Naive B cell (primary cell): ENCODE measurements around the gene SIAH3. TPM values are rescaled to one million over a fixed set of nuclear protein-coding genes. Genes with fewer than 3 reads are reported as not detected.
"Not testable (repeated sequence)": the region's sequence is repeated elsewhere in the genome, so short reads cannot be mapped to it uniquely, and the experiment has no call there.

Experiments
- ATAC-seq, 2 donors: fragments of 150-1000 bp; cut with Tn5 transposase; 2 replicates each; pipeline ENCODE4 v1.10.0; 2021; ENCODE audit warnings: low read depth in 2 of 2, mild to moderate bottlenecking in 2 of 2, moderate library complexity in 2 of 2
- DNase-seq: peaks from one replicate; pipeline ENCODE4 v3.0.0; 2022
- H3K27ac Mint-ChIP-seq, 6 donors: one replicate each; pipeline ENCODE4 v1.8.0; 2020 to 2022; ENCODE audit warnings: mild to moderate bottlenecking in 6 of 6, mixed read lengths in 6 of 6, moderate library complexity in 5 of 6, inconsistent platforms in 2 of 6
- H3K27me3 Mint-ChIP-seq, 3 donors: one replicate each; pipeline ENCODE4 v1.8.0; 2021 to 2022; ENCODE audit warnings: mixed read lengths in 3 of 3, mild to moderate bottlenecking in 1 of 3
- H3K36me3 Mint-ChIP-seq, 2 donors: one replicate each; pipeline ENCODE4 v1.8.0; 2020 to 2022; ENCODE audit warnings: mixed read lengths in 2 of 2, inconsistent platforms in 1 of 2, mild to moderate bottlenecking in 1 of 2
- H3K4me1 Mint-ChIP-seq, 3 donors: one replicate each; pipeline ENCODE4 v1.8.0; 2020 to 2022; ENCODE audit warnings: mixed read lengths in 3 of 3, inconsistent platforms in 1 of 3, mild to moderate bottlenecking in 1 of 3, moderate library complexity in 1 of 3
- H3K4me3 Mint-ChIP-seq, 8 donors: one replicate each; pipeline ENCODE4 v1.8.0; 2020 to 2022; ENCODE audit warnings: mild to moderate bottlenecking in 8 of 8, mixed read lengths in 8 of 8, moderate library complexity in 8 of 8, inconsistent platforms in 2 of 8
- H3K9me3 Mint-ChIP-seq, 7 donors: one replicate each; pipeline ENCODE4 v1.8.0; 2020 to 2022; ENCODE audit warnings: mixed read lengths in 7 of 7, mild to moderate bottlenecking in 5 of 7, inconsistent platforms in 2 of 7, moderate library complexity in 1 of 7
- polyA plus RNA-seq, 6 donors: library from polyadenylated mRNA; unstranded; fragments of 300-500 nt; fragmentation: Illumina TruSeq; gene quantifications; one replicate each; pipeline ENCODE4 v1.2.3, GENCODE V29; 2021; ENCODE audit warnings: low read depth in 6 of 6

SIAH3 gene
- polyA plus RNA-seq, 6 donors from 2014 or later, result not detected

DNA sequence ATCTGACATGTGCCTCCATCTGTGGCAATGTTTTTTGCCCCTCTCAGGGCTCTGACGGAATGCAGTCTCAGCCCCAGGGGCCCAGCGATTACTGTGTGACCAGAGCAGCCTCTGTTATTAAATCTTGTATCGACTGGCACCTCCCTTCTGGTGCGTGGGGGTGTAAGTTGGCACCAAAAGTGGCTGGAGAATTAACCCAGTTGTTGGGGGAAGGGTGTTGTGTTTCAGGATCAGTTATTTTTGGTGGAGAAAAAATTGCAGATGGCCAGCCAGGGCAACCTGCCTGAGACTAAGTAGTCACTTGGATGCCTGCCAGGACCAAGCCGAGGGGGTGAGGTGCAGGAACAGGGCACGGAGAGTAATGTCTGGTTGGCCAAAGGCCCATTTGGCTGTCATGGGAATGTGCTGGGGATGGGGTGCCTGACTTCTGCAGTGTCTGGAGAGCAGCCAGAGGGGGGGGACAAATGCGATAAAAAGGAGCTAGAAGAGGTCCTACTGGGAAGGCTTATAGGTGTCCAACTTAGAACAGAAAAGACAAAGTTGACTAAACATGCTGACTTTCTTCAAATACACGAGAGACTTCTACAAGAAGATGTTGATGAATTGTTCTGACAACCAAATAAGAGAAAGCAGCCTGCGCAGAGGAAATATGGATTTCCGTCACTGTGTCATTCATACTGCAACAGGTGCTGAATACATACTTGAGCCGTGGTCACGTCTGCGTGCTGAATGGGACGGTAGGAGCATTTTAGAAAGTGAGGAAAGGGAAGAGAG lies 69.8 kb downstream of the SIAH3 start:
- Mint-ChIP-seq H3K4me1 (no peaks in the 10 kb centered on the region), H3K27ac (peak overlapping the region in 2 of 6 donors; percentile 1 to 53), H3K9me3 (no peaks in the 10 kb centered on the region), H3K27me3 (peaks cover 0 to 4% (median 2%) of the 10 kb centered on the region in 3 donors), H3K36me3 (no peaks in the 10 kb centered on the region), H3K4me3 (no peak overlapping the region)
- DNase-seq, result peak; percentile 3
- no peak for ATAC-seq

DNA sequence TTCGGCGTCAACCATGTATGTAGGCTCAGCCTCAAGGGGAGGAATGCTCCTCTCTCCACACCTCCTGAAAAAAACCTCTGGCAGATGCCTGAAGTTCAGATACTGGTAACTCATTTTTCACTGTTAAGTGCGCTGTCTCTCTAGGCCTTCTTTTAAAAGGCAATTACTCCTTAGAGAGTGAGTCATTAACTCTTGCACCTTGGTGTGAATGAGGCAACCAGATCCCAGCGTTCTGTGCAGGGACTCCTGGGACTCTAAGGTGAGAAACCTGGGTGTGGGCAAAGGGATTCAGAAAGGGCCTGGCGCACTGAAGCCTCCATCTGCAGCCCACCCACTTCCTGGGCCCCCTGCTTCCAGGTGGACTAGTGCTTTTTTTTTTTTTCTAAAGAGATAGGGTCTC lies 71.7 kb downstream of the SIAH3 start:
- Mint-ChIP-seq H3K9me3 (no peaks in the 10 kb centered on the region), H3K36me3 (no peaks in the 10 kb centered on the region), H3K27me3 (peaks cover 2 to 15% (median 4%) of the 10 kb centered on the region in 3 donors), H3K4me3 (no peak overlapping the region), H3K4me1 (no peaks in the 10 kb centered on the region), H3K27ac (no peak overlapping the region)
- DNase-seq (no peak), ATAC-seq (no peak)

- H3K4me3 Mint-ChIP-seq, result no peak overlapping the region
- no peak for ATAC-seq
- peaks cover 4 to 15% (median 8%) of the 10 kb centered on the region in 3 donors for H3K27me3 Mint-ChIP-seq
- H3K4me1 Mint-ChIP-seq, result no peaks in the 10 kb centered on the region
- no peaks in the 10 kb centered on the region for H3K9me3 Mint-ChIP-seq
- no peak overlapping the region for H3K27ac Mint-ChIP-seq
- no peaks in the 10 kb centered on the region for H3K36me3 Mint-ChIP-seq
- DNase-seq, result no peak
Observed at GRCh38 chr13:45778882-45779281, 72.7 kb downstream of the SIAH3 start.

DNA sequence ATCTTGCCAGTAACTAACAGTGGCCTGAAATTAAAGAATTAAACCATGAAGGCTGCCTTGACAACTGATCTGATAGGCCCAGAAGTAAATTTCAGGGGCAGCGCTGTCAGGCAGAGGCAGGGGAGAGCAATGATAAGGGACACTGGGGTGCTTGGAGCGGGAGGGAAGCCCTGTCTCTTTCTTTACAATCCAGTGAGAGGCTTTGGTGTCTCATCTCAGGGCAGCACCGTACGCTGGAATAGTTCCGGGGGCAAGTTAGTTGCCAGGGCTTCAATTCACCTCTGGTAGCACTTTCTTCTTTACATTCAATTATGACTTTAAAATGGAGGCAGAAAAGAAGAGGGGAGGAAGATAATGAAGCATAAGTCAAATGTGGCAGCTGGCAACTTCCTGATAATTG lies 74.8 kb downstream of the SIAH3 start:
- DNase-seq, result no peak
- no peak overlapping the region for H3K27ac Mint-ChIP-seq
- ATAC-seq, result no peak
- H3K4me3 Mint-ChIP-seq, result no peak overlapping the region
- no peaks in the 10 kb centered on the region for H3K36me3 Mint-ChIP-seq
- H3K9me3 Mint-ChIP-seq, result no peaks in the 10 kb centered on the region
- no peaks in the 10 kb centered on the region for H3K4me1 Mint-ChIP-seq
- H3K27me3 Mint-ChIP-seq, result peaks cover 4 to 15% (median 8%) of the 10 kb centered on the region in 3 donors

DNA sequence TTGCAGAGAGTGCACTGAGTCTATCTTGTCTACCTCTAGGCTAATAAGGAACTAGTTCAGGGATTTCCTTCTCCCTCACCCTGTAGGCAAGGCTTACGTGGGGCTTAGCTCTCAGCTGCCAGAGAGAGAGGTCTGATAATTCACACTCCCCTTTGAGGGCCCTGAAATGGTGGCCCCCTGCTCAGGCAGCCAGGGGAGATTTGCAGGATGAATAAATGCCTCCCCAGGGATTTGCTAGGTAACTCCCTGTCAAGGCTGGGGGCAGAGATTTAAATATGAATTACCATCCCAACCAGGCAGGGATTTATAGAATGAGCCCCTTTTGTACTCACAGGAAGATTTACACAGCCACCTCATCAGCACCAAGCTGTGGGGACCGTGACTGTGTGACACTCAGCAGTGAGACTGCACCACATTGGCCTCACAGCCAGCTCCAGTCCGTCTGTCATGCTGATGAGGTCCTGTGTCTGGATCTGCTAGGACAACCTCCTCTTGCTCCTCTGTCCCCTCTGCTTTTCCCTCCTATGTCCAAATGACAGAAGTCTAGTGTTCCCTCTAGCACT lies 76.1 kb downstream of the SIAH3 start:
- Mint-ChIP-seq H3K27ac (no peak overlapping the region), H3K4me1 (no peaks in the 10 kb centered on the region), H3K9me3 (peaks cover 0 to 11% (median 0%) of the 10 kb centered on the region in 7 donors)

GRCh38 chr13:45773944-45774343 lies 77.6 kb downstream of the SIAH3 start:
- H3K9me3 Mint-ChIP-seq, result peaks cover 0 to 11% (median 0%) of the 10 kb centered on the region in 7 donors
- peaks cover 0 to 15% (median 8%) of the 10 kb centered on the region in 3 donors for H3K27me3 Mint-ChIP-seq
- H3K27ac Mint-ChIP-seq, result no peak overlapping the region
- ATAC-seq, result no peak
- H3K4me3 Mint-ChIP-seq, result no peak overlapping the region
- no peaks in the 10 kb centered on the region for H3K4me1 Mint-ChIP-seq
- DNase-seq, result no peak
- peaks cover 0 to 7% of the 10 kb centered on the region in 2 donors for H3K36me3 Mint-ChIP-seq

More for the DNA sequence above, 76.1 kb downstream of the SIAH3 start:
- DNase-seq, result no peak
- Mint-ChIP-seq H3K27me3 (peaks cover 2 to 15% (median 8%) of the 10 kb centered on the region in 3 donors), H3K4me3 (no peak overlapping the region), H3K36me3 (peaks cover 0 to 7% of the 10 kb centered on the region in 2 donors)
- no peak for ATAC-seq

DNA sequence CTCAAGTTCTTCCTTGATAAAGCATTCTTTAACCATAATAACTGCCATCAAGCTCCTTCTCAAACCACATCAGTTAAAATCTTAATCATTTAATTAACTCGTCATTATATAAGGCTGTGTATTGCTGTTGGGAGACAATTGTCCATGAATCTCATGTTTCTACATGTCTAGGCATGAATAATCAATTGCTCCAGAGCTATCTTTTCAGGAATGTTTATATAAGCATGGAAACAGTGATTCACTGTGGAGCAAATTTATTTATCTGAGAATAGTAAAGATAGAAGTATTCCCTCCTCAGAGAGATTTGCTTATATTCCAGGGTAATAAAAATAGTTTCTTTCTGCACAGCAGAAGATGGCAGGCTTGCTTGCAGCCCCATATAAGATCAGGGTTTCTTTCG lies 78.3 kb downstream of the SIAH3 start:
- ATAC-seq, result no peak
- no peak overlapping the region for H3K4me3 Mint-ChIP-seq
- H3K9me3 Mint-ChIP-seq, result peaks cover 0 to 11% (median 0%) of the 10 kb centered on the region in 7 donors
- H3K27me3 Mint-ChIP-seq, result peaks cover 0 to 15% (median 8%) of the 10 kb centered on the region in 3 donors
- peaks cover 0 to 4% (median 0%) of the 10 kb centered on the region in 3 donors for H3K4me1 Mint-ChIP-seq
- no peak for DNase-seq
- no peak overlapping the region for H3K27ac Mint-ChIP-seq
- peaks cover 0 to 7% of the 10 kb centered on the region in 2 donors for H3K36me3 Mint-ChIP-seq

DNA sequence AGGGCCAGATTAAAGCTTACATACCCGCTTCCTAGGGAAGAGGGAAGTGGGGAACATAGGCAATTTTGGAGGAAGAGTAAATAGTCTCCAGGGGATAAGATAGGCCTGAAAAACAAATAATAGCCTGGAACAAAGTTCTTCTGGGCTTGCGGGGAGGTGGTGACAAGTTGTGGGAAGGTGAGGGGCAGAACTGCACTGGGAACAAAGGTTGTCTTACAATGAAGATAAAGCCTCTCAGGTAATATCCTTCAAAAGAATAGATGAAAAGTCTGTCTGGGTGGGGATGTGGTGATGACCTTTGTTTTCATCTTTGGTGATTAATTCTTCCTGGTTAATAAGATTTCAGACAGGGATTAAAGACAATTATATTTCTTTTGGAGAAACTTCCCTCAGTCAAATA lies 80.7 kb downstream of the SIAH3 start:
- Mint-ChIP-seq H3K4me1 (peaks cover 0 to 4% (median 0%) of the 10 kb centered on the region in 3 donors), H3K9me3 (peaks cover 0 to 11% (median 2%) of the 10 kb centered on the region in 7 donors), H3K27ac (no peak overlapping the region), H3K4me3 (no peak overlapping the region), H3K36me3 (peaks cover 0 to 7% of the 10 kb centered on the region in 2 donors), H3K27me3 (peaks cover 3 to 8% (median 5%) of the 10 kb centered on the region in 3 donors)
- DNase-seq (no peak), ATAC-seq (no peak)

- H3K4me1 Mint-ChIP-seq, result peaks cover 0 to 4% (median 0%) of the 10 kb centered on the region in 3 donors
- peaks cover 0 to 11% (median 2%) of the 10 kb centered on the region in 7 donors for H3K9me3 Mint-ChIP-seq
- no peak for ATAC-seq
- DNase-seq, result no peak
- H3K4me3 Mint-ChIP-seq, result no peak overlapping the region
- H3K27me3 Mint-ChIP-seq, result peaks cover 0 to 8% (median 3%) of the 10 kb centered on the region in 3 donors
- H3K36me3 Mint-ChIP-seq, result peaks cover 0 to 7% of the 10 kb centered on the region in 2 donors
- H3K27ac Mint-ChIP-seq, result peak overlapping the region in 2 of 6 donors; percentile 16 to 21
Observed at GRCh38 chr13:45768656-45769479, 82.7 kb downstream of the SIAH3 start.

DNA sequence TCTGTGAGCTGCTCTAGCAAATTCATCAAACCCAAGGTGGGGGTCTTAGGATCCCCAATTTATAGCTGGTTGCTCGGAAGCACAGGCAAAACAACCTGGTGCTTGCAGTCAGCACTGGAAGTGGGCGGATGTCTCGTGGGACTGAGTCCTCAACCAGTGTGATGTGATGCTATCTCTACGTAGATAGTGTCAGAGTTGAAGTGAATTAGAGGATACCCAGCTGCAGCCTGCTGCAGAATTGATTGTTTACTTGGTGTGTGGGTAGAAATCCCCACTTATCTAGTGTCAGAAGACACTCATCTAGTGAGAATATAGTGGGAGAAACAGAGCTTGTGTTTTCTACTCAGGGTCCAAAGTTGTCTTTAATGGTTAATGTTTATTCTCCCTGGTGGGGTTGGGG lies 86.1 kb downstream of the SIAH3 start:
- Mint-ChIP-seq H3K9me3 (peaks cover 0 to 4% (median 0%) of the 10 kb centered on the region in 7 donors), H3K27me3 (peaks cover 3 to 27% (median 7%) of the 10 kb centered on the region in 3 donors), H3K27ac (no peak overlapping the region), H3K4me3 (no peak overlapping the region), H3K36me3 (no peaks in the 10 kb centered on the region), H3K4me1 (peaks cover 0 to 4% (median 0%) of the 10 kb centered on the region in 3 donors)
- DNase-seq (no peak), ATAC-seq (no peak)

- Mint-ChIP-seq H3K27ac (no peak overlapping the region), H3K36me3 (no peaks in the 10 kb centered on the region), H3K9me3 (peaks cover 0 to 8% (median 4%) of the 10 kb centered on the region in 7 donors), H3K4me3 (no peak overlapping the region), H3K4me1 (peaks cover 0 to under 1% (median 0%) of the 10 kb centered on the region in 3 donors), H3K27me3 (peaks cover 3 to 28% (median 7%) of the 10 kb centered on the region in 3 donors)
- ATAC-seq, result no peak
- DNase-seq, result no peak
Observed at GRCh38 chr13:45763419-45763818, 88.1 kb downstream of the SIAH3 start.

DNA sequence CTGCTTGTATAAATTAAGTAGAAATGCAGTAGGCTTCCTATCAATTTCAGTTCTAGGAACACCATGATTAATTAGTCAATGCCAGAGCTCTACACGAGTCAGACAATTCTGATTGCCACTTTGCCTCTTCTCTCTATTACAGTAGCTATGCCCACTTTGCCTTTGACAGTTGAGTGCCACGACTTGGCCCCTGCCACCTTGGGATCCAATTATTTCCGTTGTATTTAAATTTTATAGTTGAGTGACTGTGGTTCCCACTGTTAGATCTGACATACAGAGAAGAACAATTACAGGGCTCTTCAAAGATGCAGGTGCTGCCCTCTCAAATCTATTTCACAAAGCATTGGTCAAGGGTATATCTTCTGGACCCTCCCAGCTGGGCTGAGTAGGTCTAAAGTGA lies 94.0 kb downstream of the SIAH3 start:
- Mint-ChIP-seq H3K9me3 (peaks cover 8 to 19% (median 15%) of the 10 kb centered on the region in 7 donors), H3K27me3 (peaks cover 0 to 11% (median 0%) of the 10 kb centered on the region in 3 donors), H3K36me3 (peaks cover 0 to 10% of the 10 kb centered on the region in 2 donors)
- not testable (repeated sequence) for DNase-seq, H3K4me3 Mint-ChIP-seq, H3K4me1 Mint-ChIP-seq, ATAC-seq, H3K27ac Mint-ChIP-seq

DNA sequence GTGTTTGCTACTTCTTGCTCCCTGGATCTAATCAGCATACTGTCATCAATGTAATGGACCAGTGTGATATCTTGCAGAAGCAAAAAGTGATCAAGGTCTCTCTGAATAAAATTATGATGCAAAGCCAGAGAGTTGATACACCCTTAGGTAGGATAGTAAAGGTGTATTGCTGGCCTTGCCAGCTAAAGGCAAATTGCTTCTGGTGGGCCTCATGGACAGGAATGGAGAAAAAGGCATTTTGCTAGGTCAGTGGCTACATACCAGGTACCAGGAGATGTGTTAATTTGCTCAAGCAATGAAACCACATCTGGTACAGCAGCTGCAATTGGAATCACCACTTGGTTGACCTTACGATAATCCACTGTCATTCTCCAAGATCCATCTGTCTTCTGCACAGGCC lies 95.1 kb downstream of the SIAH3 start:
- not testable (repeated sequence) for ATAC-seq, H3K4me3 Mint-ChIP-seq, H3K4me1 Mint-ChIP-seq, H3K27ac Mint-ChIP-seq, DNase-seq
- peaks cover 0 to 10% of the 10 kb centered on the region in 2 donors for H3K36me3 Mint-ChIP-seq
- H3K9me3 Mint-ChIP-seq, result peaks cover 8 to 19% (median 15%) of the 10 kb centered on the region in 7 donors
- peaks cover 0 to 10% (median 3%) of the 10 kb centered on the region in 3 donors for H3K27me3 Mint-ChIP-seq
